ENCODE results near the gene KIAA1755.

DNA sequence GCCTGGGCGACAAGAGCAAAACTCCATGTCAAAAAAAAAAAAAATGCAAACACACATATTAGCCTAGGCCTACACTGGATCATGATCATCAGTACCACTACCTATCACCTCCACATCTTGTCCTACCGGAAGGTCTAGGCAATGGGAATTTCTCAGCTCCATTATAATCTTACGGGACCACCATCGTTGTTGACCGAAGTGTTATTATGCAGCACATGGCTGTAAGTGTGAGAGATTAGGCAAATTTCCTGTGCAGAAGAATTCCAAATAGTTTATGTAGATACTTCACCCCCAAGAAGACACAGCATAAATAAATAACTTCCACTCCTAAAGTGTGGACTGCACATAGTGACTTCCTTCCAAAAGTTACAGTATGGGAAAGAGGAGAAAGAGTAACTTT is 16.8 kb upstream of the KIAA1755 start:
- TF ChIP-seq POLR2A (IDR thresholded peaks at IDR 0.05) = no peak
- TF ChIP-seq, protein P1, sequence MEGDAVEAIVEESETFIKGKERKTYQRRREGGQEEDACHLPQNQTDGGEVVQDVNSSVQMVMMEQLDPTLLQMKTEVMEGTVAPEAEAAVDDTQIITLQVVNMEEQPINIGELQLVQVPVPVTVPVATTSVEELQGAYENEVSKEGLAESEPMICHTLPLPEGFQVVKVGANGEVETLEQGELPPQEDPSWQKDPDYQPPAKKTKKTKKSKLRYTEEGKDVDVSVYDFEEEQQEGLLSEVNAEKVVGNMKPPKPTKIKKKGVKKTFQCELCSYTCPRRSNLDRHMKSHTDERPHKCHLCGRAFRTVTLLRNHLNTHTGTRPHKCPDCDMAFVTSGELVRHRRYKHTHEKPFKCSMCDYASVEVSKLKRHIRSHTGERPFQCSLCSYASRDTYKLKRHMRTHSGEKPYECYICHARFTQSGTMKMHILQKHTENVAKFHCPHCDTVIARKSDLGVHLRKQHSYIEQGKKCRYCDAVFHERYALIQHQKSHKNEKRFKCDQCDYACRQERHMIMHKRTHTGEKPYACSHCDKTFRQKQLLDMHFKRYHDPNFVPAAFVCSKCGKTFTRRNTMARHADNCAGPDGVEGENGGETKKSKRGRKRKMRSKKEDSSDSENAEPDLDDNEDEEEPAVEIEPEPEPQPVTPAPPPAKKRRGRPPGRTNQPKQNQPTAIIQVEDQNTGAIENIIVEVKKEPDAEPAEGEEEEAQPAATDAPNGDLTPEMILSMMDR (IDR thresholded peaks at IDR 0.05 in 4 of 5, conservative IDR thresholded peaks at IDR 0.05 in 1 of 5) = no peak

Measured in gastrocnemius medialis (tissue), 4 donors.